ENCODE results near the gene LTF.

DNA sequence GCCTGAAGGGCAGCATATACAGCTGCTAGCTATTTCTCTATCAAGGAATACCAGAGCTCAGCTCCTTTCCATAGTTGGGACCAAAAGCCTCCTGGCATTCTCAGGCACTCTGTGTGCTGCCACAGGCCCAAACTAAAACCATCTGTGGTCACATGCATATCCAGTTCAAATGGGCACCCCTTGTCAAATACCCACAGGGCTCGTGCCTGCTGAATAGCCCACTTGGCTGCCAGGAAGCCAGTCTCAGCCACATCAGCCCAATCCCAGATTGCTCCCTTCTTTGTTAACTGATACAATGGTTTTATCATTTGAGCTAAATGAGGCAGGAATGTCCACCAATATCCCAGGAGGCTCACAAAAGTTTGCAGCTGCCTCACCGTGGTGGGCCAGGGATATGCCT lies 43.8 kb downstream of the LTF start:
- TF ChIP-seq U2AF2 (IDR thresholded peaks at IDR 0.05; ENCODE audit: low read depth, low read length) (no peak), CREB1 (IDR thresholded peaks at IDR 0.05) (no peak), CREB1 (CRISPR knock-in tag; IDR thresholded peaks at IDR 0.05) (no peak)
- TF ChIP-seq, protein P1, sequence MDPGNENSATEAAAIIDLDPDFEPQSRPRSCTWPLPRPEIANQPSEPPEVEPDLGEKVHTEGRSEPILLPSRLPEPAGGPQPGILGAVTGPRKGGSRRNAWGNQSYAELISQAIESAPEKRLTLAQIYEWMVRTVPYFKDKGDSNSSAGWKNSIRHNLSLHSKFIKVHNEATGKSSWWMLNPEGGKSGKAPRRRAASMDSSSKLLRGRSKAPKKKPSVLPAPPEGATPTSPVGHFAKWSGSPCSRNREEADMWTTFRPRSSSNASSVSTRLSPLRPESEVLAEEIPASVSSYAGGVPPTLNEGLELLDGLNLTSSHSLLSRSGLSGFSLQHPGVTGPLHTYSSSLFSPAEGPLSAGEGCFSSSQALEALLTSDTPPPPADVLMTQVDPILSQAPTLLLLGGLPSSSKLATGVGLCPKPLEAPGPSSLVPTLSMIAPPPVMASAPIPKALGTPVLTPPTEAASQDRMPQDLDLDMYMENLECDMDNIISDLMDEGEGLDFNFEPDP (CRISPR knock-in tag; conservative IDR thresholded peaks at IDR 0.05), result no peak

All from HepG2 (cell line).